HG02970 (cell line): ENCODE measurements around the gene RANBP10.
A peak's percentile ranks its signal among the peaks of the same experiment; 100 is the strongest.

Experiments used
- ATAC-seq: cut with Tn5 transposase; IDR thresholded peaks from one replicate; pipeline ENCODE4 v1.9.1; 2021; ENCODE audit warnings: mild to moderate bottlenecking, moderate library complexity, moderate number of reproducible peaks; ENCODE audit not compliant: unreplicated experiment, low FRiP score

RANBP10 gene

GRCh38 chr16:67833030-67833414 lies 26.7 kb upstream of the RANBP10 start:
- ATAC-seq = no peak

GRCh38 chr16:67828651-67829050 lies 22.3 kb upstream of the RANBP10 start:
- ATAC-seq = no peak

- ATAC-seq = no peak
Observed at GRCh38 chr16:67825906-67826305, 19.5 kb upstream of the RANBP10 start.

GRCh38 chr16:67825119-67825518 lies 18.8 kb upstream of the RANBP10 start:
- ATAC-seq = no peak

- no peak for ATAC-seq
Observed at GRCh38 chr16:67822511-67822910, 16.2 kb upstream of the RANBP10 start.

- ATAC-seq = no peak
Observed at GRCh38 chr16:67820608-67821259, 14.4 kb upstream of the RANBP10 start.

- ATAC-seq = no peak
Observed at GRCh38 chr16:67814567-67814966, 8.2 kb upstream of the RANBP10 start.

- no peak for ATAC-seq
Observed at GRCh38 chr16:67811899-67812298, 5.5 kb upstream of the RANBP10 start.

GRCh38 chr16:67807148-67807682 lies 855 bp upstream of the RANBP10 start:
- ATAC-seq = no peak

- peak; percentile 5 for ATAC-seq
Observed at GRCh38 chr16:67805718-67806427, 487 bp downstream of the RANBP10 start.

GRCh38 chr16:67804853-67805542 lies 1.4 kb downstream of the RANBP10 start:
- no peak for ATAC-seq

GRCh38 chr16:67803894-67804293 lies 2.5 kb downstream of the RANBP10 start:
- no peak for ATAC-seq

- ATAC-seq = no peak
Observed at GRCh38 chr16:67801883-67802282, 4.5 kb downstream of the RANBP10 start.

GRCh38 chr16:67801241-67801640 lies 5.1 kb downstream of the RANBP10 start:
- ATAC-seq = no peak

GRCh38 chr16:67800338-67800926 lies 5.9 kb downstream of the RANBP10 start:
- no peak for ATAC-seq

GRCh38 chr16:67796099-67796718 lies 10.2 kb downstream of the RANBP10 start:
- ATAC-seq = no peak

GRCh38 chr16:67790071-67790470 lies 16.3 kb downstream of the RANBP10 start:
- ATAC-seq = no peak

GRCh38 chr16:67786491-67786890 lies 19.9 kb downstream of the RANBP10 start:
- no peak for ATAC-seq

- no peak for ATAC-seq
Observed at GRCh38 chr16:67783353-67783725, 23.0 kb downstream of the RANBP10 start.

- no peak for ATAC-seq
Observed at GRCh38 chr16:67782567-67783352, 23.6 kb downstream of the RANBP10 start.
